Trophoblast cell (in vitro differentiated cells and primary cell): ENCODE results near the gene PKD1.

Experiments used
- DNase-seq, 2 donors: peaks; one replicate each; pipeline ENCODE4 v3.0.0-alpha.2; 2016
- H2AFZ ChIP-seq: 2 replicates; pipeline ENCODE4 v1.6.1; 2013; ENCODE audit warnings: low read length, moderate library complexity, mild to moderate bottlenecking; ENCODE audit not compliant: insufficient read depth, poor library complexity
- H2AK5ac ChIP-seq: 2 replicates; pipeline ENCODE4 v1.6.1; 2013; ENCODE audit warnings: mild to moderate bottlenecking, low read length
- H2BK120ac ChIP-seq: 2 replicates; pipeline ENCODE4 v1.6.1; 2013; ENCODE audit warnings: low read length, mild to moderate bottlenecking, moderate library complexity; ENCODE audit not compliant: insufficient read depth, poor library complexity
- H2BK12ac ChIP-seq: 2 replicates; pipeline ENCODE4 v1.6.1; 2013; ENCODE audit warnings: mild to moderate bottlenecking, low read length, moderate library complexity
- H2BK5ac ChIP-seq: 2 replicates; pipeline ENCODE4 v1.6.1; 2013; ENCODE audit warnings: low read length, low read depth, moderate library complexity, mild to moderate bottlenecking; ENCODE audit not compliant: poor library complexity
- H3K14ac ChIP-seq: 2 replicates; pipeline ENCODE4 v1.6.1; 2013; ENCODE audit warnings: mild to moderate bottlenecking, low read length
- H3K18ac ChIP-seq: 2 replicates; pipeline ENCODE4 v1.6.1; 2013; ENCODE audit warnings: mild to moderate bottlenecking, low read length
- H3K23ac ChIP-seq: 2 replicates; pipeline ENCODE4 v1.6.1; 2013; ENCODE audit warnings: low read length
- H3K27ac ChIP-seq: 2 replicates; pipeline ENCODE4 v1.5.1; 2013; ENCODE audit warnings: low read depth, mild to moderate bottlenecking, inconsistent platforms, low read length, moderate library complexity
- H3K27me3 ChIP-seq: 2 replicates; pipeline ENCODE4 v1.6.1; 2013; ENCODE audit warnings: inconsistent platforms, mild to moderate bottlenecking, low read length, moderate library complexity; ENCODE audit not compliant: insufficient read depth
- H3K36me3 ChIP-seq, 2 experiments: 1 replicate in 1 of 2; 2 replicates in 1 of 2; pipeline ENCODE4 v1.6.1; 2013; ENCODE audit warnings: low read length in 2 of 2, mild to moderate bottlenecking in 2 of 2, moderate library complexity in 1 of 2; ENCODE audit not compliant: insufficient read depth in 2 of 2, control insufficient read depth in 1 of 2
- H3K4ac ChIP-seq: 2 replicates; pipeline ENCODE4 v1.6.1; 2013; ENCODE audit warnings: low read depth, mild to moderate bottlenecking, low read length, moderate library complexity
- H3K4me1 ChIP-seq, 2 experiments: 1 replicate in 1 of 2; 2 replicates in 1 of 2; pipeline ENCODE4 v1.6.1; 2013; ENCODE audit warnings: low read length in 2 of 2, mild to moderate bottlenecking in 2 of 2, moderate library complexity in 1 of 2; ENCODE audit not compliant: insufficient read depth in 2 of 2, control insufficient read depth in 1 of 2
- H3K4me2 ChIP-seq: 2 replicates; pipeline ENCODE4 v1.6.1; 2013; ENCODE audit warnings: inconsistent platforms, mild to moderate bottlenecking, low read length, moderate library complexity
- H3K4me3 ChIP-seq: 2 replicates; pipeline ENCODE4 v1.5.1; 2013; ENCODE audit warnings: mild to moderate bottlenecking, low read depth, low read length, inconsistent platforms
- H3K79me1 ChIP-seq: one replicate; pipeline ENCODE4 v1.6.1; 2013; ENCODE audit warnings: low read length
- H3K79me2 ChIP-seq: 2 replicates; pipeline ENCODE4 v1.6.1; 2013; ENCODE audit warnings: low read length, mild to moderate bottlenecking; ENCODE audit not compliant: control insufficient read depth, insufficient read depth, poor library complexity
- H3K9ac ChIP-seq: 2 replicates; pipeline ENCODE4 v1.6.1; 2013; ENCODE audit warnings: mild to moderate bottlenecking, low read length
- H3K9me3 ChIP-seq: 2 replicates; pipeline ENCODE4 v1.6.1; 2013; ENCODE audit warnings: low read depth, mild to moderate bottlenecking, control low read depth, inconsistent platforms, low read length; ENCODE audit not compliant: insufficient read depth
- H4K12ac ChIP-seq: 2 replicates; pipeline ENCODE4 v1.6.1; 2013; ENCODE audit warnings: low read depth, mild to moderate bottlenecking, low read length, moderate library complexity
- H4K8ac ChIP-seq: 2 replicates; pipeline ENCODE4 v1.6.1; 2013; ENCODE audit warnings: low read depth, mild to moderate bottlenecking, low read length, moderate library complexity
- H4K91ac ChIP-seq: one replicate; pipeline ENCODE4 v1.6.1; 2013; ENCODE audit warnings: low read depth, mild to moderate bottlenecking, low read length, moderate library complexity
- WGBS: extraction: QIAGEN DNeasy Blood & Tissue Kit; methylation state at CpG from one replicate; pipeline ENCODE4 v1.1.7; 2013; ENCODE audit warnings: missing lambda C conversion rate; ENCODE audit not compliant: insufficient read length, insufficient coverage; ENCODE audit errors: extremely low coverage; 5-methylcytosine and 5-hydroxymethylcytosine counted together

Gene PKD1

DNA sequence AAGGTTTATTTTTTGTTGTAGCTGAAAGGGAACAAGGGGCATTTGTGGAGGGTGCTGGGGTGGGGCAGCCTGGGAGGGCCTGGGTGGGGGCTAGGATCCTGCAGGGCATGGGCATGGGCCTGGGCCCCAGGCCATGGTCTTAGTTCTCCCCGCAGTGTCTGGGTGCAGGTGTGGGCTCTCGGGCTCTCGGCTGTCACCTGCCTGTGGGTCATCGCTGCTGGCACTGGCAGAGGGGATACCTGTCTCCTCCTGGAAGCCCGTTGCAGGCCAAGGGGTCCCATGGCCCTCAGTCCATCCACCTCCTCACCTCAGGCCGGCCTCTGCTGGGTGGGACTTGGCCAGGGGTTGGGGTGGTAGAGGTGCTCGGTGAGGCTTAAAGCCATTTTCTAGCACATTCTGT is 57.6 kb downstream of the PKD1 start:
- Histone ChIP-seq H3K79me1 (no peaks in the 10 kb centered on the region), H3K27me3 (no peaks in the 10 kb centered on the region), H2AFZ (no peak overlapping the region), H3K14ac (no peak overlapping the region), H3K4me3 (no peak overlapping the region), H4K91ac (no peak overlapping the region), H4K8ac (no peak overlapping the region), H3K23ac (no peak overlapping the region), H3K18ac (no peak overlapping the region), H2BK12ac (no peak overlapping the region), H3K4me2 (no peak overlapping the region), H2AK5ac (no peak overlapping the region), H2BK120ac (no peak overlapping the region), H2BK5ac (no peak overlapping the region), H3K36me3 (peaks cover 75 to 88% of the 10 kb centered on the region in 2 experiments), H3K27ac (no peak overlapping the region), H3K4ac (no peak overlapping the region), H3K79me2 (no peaks in the 10 kb centered on the region), H3K4me1 (no peaks in the 10 kb centered on the region), H3K9ac (no peak overlapping the region), H3K9me3 (peaks cover 2% of the 10 kb centered on the region), H4K12ac (no peak overlapping the region)
- DNase-seq = no peak
- WGBS = no CpG with 5 or more reads among the region's 7 CpGs

DNA sequence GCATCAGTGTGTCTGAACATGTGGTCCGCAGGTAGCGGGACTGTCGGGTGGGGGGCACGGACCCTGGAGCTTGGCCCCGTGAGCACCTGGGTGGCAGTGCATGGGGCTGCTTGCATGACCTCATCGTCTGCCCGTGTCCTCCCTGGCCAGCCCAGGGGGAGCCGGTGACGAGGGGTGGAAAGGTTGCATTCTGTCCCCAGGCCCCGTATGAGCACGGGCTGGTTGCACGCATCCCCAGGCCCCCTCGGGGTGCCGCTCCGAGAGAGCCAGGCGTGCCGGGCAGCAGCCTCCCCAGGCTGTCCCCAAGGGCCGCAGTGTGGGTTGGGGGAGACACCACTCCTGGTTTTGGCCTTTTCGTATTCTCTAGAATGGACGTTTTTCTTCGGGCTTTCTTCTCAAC is 58.0 kb downstream of the PKD1 start:
- Histone ChIP-seq H4K91ac (no peak overlapping the region), H4K12ac (no peak overlapping the region), H3K79me2 (no peaks in the 10 kb centered on the region), H3K27me3 (no peaks in the 10 kb centered on the region), H3K4me1 (no peaks in the 10 kb centered on the region), H3K9me3 (peaks cover 2% of the 10 kb centered on the region), H3K9ac (no peak overlapping the region), H3K14ac (no peak overlapping the region), H2AK5ac (no peak overlapping the region), H3K27ac (no peak overlapping the region), H2AFZ (no peak overlapping the region), H3K18ac (no peak overlapping the region), H4K8ac (no peak overlapping the region), H2BK5ac (no peak overlapping the region), H3K4me3 (no peak overlapping the region), H3K79me1 (no peaks in the 10 kb centered on the region), H3K23ac (no peak overlapping the region), H2BK12ac (no peak overlapping the region), H2BK120ac (no peak overlapping the region), H3K4me2 (no peak overlapping the region), H3K4ac (no peak overlapping the region), H3K36me3 (peaks cover 75 to 88% of the 10 kb centered on the region in 2 experiments)
- no peak for DNase-seq
- WGBS = no CpG with 5 or more reads among the region's 21 CpGs

DNA sequence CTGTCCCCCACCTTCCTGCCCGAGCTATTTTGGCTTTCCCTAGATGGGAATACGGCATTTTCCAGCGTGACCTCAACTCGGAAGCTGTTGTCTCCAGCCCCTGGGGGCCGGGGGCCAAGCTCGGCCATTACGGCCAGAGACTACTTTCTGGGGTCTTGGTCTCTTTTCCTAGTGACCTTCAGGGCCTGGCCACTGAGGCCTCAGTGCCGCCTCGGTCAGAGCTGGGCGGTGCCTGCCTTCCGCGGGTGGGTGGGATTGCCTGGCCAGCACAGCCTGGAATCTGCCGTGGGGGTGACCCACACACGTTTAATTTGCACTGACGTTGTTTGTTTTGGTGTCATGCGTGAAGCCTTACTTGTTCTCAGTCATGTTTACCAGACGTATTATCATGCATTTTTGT is 58.7 kb downstream of the PKD1 start:
- no peak overlapping the region for H3K27ac ChIP-seq
- H4K8ac ChIP-seq = no peak overlapping the region
- no peaks in the 10 kb centered on the region for H3K4me1 ChIP-seq
- H2BK12ac ChIP-seq = no peak overlapping the region
- no peaks in the 10 kb centered on the region for H3K27me3 ChIP-seq
- H3K36me3 ChIP-seq = peaks cover 75 to 88% of the 10 kb centered on the region in 2 experiments
- no peak for DNase-seq
- H2BK5ac ChIP-seq = no peak overlapping the region
- no peak overlapping the region for H2AFZ ChIP-seq
- H3K4me3 ChIP-seq = no peak overlapping the region
- peaks cover 2% of the 10 kb centered on the region for H3K9me3 ChIP-seq
- WGBS = no CpG with 5 or more reads among the region's 17 CpGs
- H4K91ac ChIP-seq = no peak overlapping the region
- H3K18ac ChIP-seq = no peak overlapping the region
- H3K79me2 ChIP-seq = no peaks in the 10 kb centered on the region
- no peak overlapping the region for H3K14ac ChIP-seq
- H3K4me2 ChIP-seq = no peak overlapping the region
- no peaks in the 10 kb centered on the region for H3K79me1 ChIP-seq
- H3K9ac ChIP-seq = no peak overlapping the region
- no peak overlapping the region for H3K23ac ChIP-seq
- no peak overlapping the region for H2AK5ac ChIP-seq
- H3K4ac ChIP-seq = no peak overlapping the region
- H4K12ac ChIP-seq = no peak overlapping the region
- no peak overlapping the region for H2BK120ac ChIP-seq

DNA sequence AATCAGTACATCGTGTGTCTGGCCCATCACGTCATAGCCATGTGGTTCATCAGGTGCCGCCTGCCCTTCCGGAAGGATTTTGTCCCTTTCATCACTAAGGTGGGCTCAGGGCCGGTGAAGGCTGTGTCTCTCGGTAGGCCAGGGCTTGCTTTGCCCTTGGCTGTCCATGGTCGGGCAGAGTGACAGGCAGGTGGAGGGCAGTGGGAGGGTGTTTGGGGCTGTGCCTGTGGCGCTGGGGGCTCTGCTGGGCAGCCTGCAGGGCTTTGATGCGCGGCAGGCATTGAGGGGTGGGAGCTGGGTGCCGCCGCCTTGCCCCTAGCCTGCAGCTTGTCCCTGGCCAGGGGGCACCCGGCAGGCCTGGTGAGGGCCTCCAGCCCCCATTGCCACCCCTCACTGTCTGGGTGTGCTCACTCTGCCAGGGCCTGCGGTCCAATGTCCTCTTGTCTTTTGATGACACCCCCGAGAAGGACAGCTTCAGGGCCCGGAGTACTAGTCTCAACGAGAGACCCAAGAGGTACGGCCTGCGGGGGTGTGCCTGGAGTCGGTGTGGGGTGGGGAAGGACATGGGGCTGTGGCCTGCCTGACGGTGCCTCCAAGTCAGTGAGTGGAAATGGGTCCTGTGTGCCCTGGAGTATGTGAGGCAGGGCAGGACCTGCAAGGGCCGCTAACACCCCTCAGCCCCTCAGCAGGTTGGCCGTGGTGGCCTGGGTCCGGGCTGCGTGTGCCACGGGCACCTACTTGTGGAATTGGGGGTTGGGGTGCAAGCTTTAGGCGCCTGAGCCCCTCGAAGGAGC is 59.4 kb downstream of the PKD1 start:
- H3K4ac ChIP-seq = no peak overlapping the region
- DNase-seq = no peak
- H3K27ac ChIP-seq = no peak overlapping the region
- H2BK12ac ChIP-seq = no peak overlapping the region
- WGBS = no CpG with 5 or more reads among the region's 28 CpGs
- no peaks in the 10 kb centered on the region for H3K4me1 ChIP-seq
- no peak overlapping the region for H2AFZ ChIP-seq
- H3K36me3 ChIP-seq = peaks cover 75 to 87% of the 10 kb centered on the region in 2 experiments
- H3K23ac ChIP-seq = no peak overlapping the region
- no peak overlapping the region for H2BK5ac ChIP-seq
- H3K4me2 ChIP-seq = no peak overlapping the region
- peaks cover 2% of the 10 kb centered on the region for H3K9me3 ChIP-seq
- no peak overlapping the region for H4K12ac ChIP-seq
- H3K9ac ChIP-seq = no peak overlapping the region
- H2BK120ac ChIP-seq = no peak overlapping the region
- no peak overlapping the region for H3K4me3 ChIP-seq
- H3K18ac ChIP-seq = no peak overlapping the region
- no peaks in the 10 kb centered on the region for H3K79me1 ChIP-seq
- H3K14ac ChIP-seq = no peak overlapping the region
- H4K8ac ChIP-seq = no peak overlapping the region
- H2AK5ac ChIP-seq = no peak overlapping the region
- no peaks in the 10 kb centered on the region for H3K79me2 ChIP-seq
- H4K91ac ChIP-seq = no peak overlapping the region
- H3K27me3 ChIP-seq = no peaks in the 10 kb centered on the region
